NCI-H345 treated with DMSO at 0.1 percent for 48 hours (cell line): ENCODE measurements around the gene RPTN.

ENCODE experiments used
- DNase-seq: peaks from one replicate; lab custom pipeline; 2025; ENCODE audit not compliant: unreplicated experiment; lab: John Stamatoyannopoulos, UW

The RPTN gene

GRCh38 chr1:152112101-152112884 lies 46.7 kb downstream of the RPTN start:
- DNase-seq, result no peak

- DNase-seq, result no peak
These were observed 47.5 kb downstream of the RPTN start for GRCh38 chr1:152111515-152111968.

GRCh38 chr1:152110860-152111514 lies 48.0 kb downstream of the RPTN start:
- peak; percentile 14 for DNase-seq

- no peak for DNase-seq
These were observed 48.6 kb downstream of the RPTN start for GRCh38 chr1:152110365-152110859.

GRCh38 chr1:152109998-152110294 lies 49.1 kb downstream of the RPTN start:
- DNase-seq, result no peak

GRCh38 chr1:152109231-152109997 lies 49.6 kb downstream of the RPTN start:
- DNase-seq, result no peak

GRCh38 chr1:152108882-152109222 lies 50.2 kb downstream of the RPTN start:
- DNase-seq, result no peak

- DNase-seq, result no peak
These were observed 50.8 kb downstream of the RPTN start for GRCh38 chr1:152107984-152108881.

- no peak for DNase-seq
These were observed 51.7 kb downstream of the RPTN start for GRCh38 chr1:152107031-152107983.

- no peak for DNase-seq
These were observed 54.2 kb downstream of the RPTN start for GRCh38 chr1:152104854-152105253.
